Retina (tissue), 1 donor: ENCODE measurements around the gene OR52B2.
"Not testable (repeated sequence)": the region's sequence is repeated elsewhere in the genome, so short reads cannot be mapped to it uniquely, and the experiment has no call there.

ENCODE experiments used
- DNase-seq: peaks from one replicate; pipeline ENCODE4 v3.0.0-alpha.2; 2016

Gene OR52B2

GRCh38 chr11:6151117-6151516 is 19.0 kb downstream of the OR52B2 start:
- no peak for DNase-seq

GRCh38 chr11:6143737-6144136 is 26.4 kb downstream of the OR52B2 start:
- DNase-seq = not testable (repeated sequence)

- DNase-seq = no peak
These were observed 27.2 kb downstream of the OR52B2 start for GRCh38 chr11:6142936-6143335.

- DNase-seq = not testable (repeated sequence)
These were observed 34.2 kb downstream of the OR52B2 start for GRCh38 chr11:6135936-6136335.

GRCh38 chr11:6132431-6132830 is 37.7 kb downstream of the OR52B2 start:
- no peak for DNase-seq

- no peak for DNase-seq
These were observed 40.5 kb downstream of the OR52B2 start for GRCh38 chr11:6129635-6130034.

GRCh38 chr11:6129011-6129410 is 41.1 kb downstream of the OR52B2 start:
- no peak for DNase-seq

GRCh38 chr11:6127881-6128280 is 42.2 kb downstream of the OR52B2 start:
- no peak for DNase-seq

GRCh38 chr11:6124245-6124644 is 45.9 kb downstream of the OR52B2 start:
- no peak for DNase-seq
